ENCODE results near the gene ERFE. TPM values are rescaled to one million over a fixed set of nuclear protein-coding genes. Genes with fewer than 3 reads are reported as not detected.

ERFE gene
- polyA plus RNA-seq, 1 donor from 2014 or later: not detected

- Histone ChIP-seq H4K20me1 (ENCODE audit: insufficient read depth) (no peaks in the 10 kb centered on the region), H3K27ac (ENCODE audit: low read length) (no peak overlapping the region), H3K9me2 (ENCODE audit: insufficient read depth, low read length) (no peaks in the 10 kb centered on the region), H3K4me2 (ENCODE audit: low read length) (no peak overlapping the region), H3K9ac (ENCODE audit: low read length) (no peak overlapping the region), H3K36me3 (ENCODE audit: insufficient read depth, low read length) (no peaks in the 10 kb centered on the region), H3K79me2 (replicated peaks; ENCODE audit: insufficient read depth, low read length) (no peaks in the 10 kb centered on the region), H2AFZ (ENCODE audit: low read depth, low read length) (no peak overlapping the region), H3K27me3 (ENCODE audit: insufficient read depth, low read depth, low read length) (peaks cover 50% of the 10 kb centered on the region), H3K4me3 (ENCODE audit: low read length) (no peak overlapping the region), H3K9me3 (ENCODE audit: low read length) (no peaks in the 10 kb centered on the region), H3F3A (ENCODE audit: insufficient read depth, low read length, poor library complexity, severe bottlenecking) (no peaks in the 10 kb centered on the region)
- no peak for TF ChIP-seq EP300 (conservative IDR thresholded peaks at IDR 0.05; ENCODE audit: poor library complexity, severe bottlenecking)
- TF ChIP-seq RAD21 (conservative IDR thresholded peaks at IDR 0.05): no peak
Measured at GRCh38 chr2:238162251-238162845, 3.6 kb downstream of the ERFE start.

GRCh38 chr2:238162846-238163441 is 4.2 kb downstream of the ERFE start:
- H3K4me2 ChIP-seq (ENCODE audit: low read length): no peak overlapping the region
- peak overlapping the region; percentile 47 for H3K4me3 ChIP-seq (ENCODE audit: low read length)
- no peak for TF ChIP-seq SMC3 (conservative IDR thresholded peaks at IDR 0.05; ENCODE audit: poor library complexity)
- no peak for TF ChIP-seq EZH2 (IDR thresholded peaks at IDR 0.05; ENCODE audit: borderline replicate concordance, insufficient read depth, low read length, poor library complexity, severe bottlenecking)
- TF ChIP-seq REST (IDR thresholded peaks at IDR 0.05; ENCODE audit: borderline replicate concordance): no peak
- no peak for TF ChIP-seq POLR2AphosphoS5 (IDR thresholded peaks at IDR 0.05)
- TF ChIP-seq EP300 (conservative IDR thresholded peaks at IDR 0.05; ENCODE audit: poor library complexity, severe bottlenecking): no peak
- no peak for TF ChIP-seq MXI1 (conservative IDR thresholded peaks at IDR 0.05; ENCODE audit: poor library complexity, severe bottlenecking)
- TF ChIP-seq TAF1 (IDR thresholded peaks at IDR 0.05; ENCODE audit: low read depth): no peak
- no peaks in the 10 kb centered on the region for H4K20me1 ChIP-seq (ENCODE audit: insufficient read depth)
- no peaks in the 10 kb centered on the region for H3K9me3 ChIP-seq (ENCODE audit: low read length)
- H3K36me3 ChIP-seq (ENCODE audit: insufficient read depth, low read length): no peaks in the 10 kb centered on the region
- H3K27ac ChIP-seq (ENCODE audit: low read length): no peak overlapping the region
- no peaks in the 10 kb centered on the region for H3F3A ChIP-seq (ENCODE audit: insufficient read depth, low read length, poor library complexity, severe bottlenecking)
- no peak overlapping the region for H3K9ac ChIP-seq (ENCODE audit: low read length)
- peaks cover 50% of the 10 kb centered on the region for H3K27me3 ChIP-seq (ENCODE audit: insufficient read depth, low read depth, low read length)
- H2AFZ ChIP-seq (ENCODE audit: low read depth, low read length): no peak overlapping the region
- H3K79me2 ChIP-seq (replicated peaks; ENCODE audit: insufficient read depth, low read length): no peaks in the 10 kb centered on the region
- no peaks in the 10 kb centered on the region for H3K9me2 ChIP-seq (ENCODE audit: insufficient read depth, low read length)

- H3K4me3 ChIP-seq (ENCODE audit: low read length): peak overlapping the region; percentile 47
- no peak overlapping the region for H2AFZ ChIP-seq (ENCODE audit: low read depth, low read length)
- no peaks in the 10 kb centered on the region for H3K9me2 ChIP-seq (ENCODE audit: insufficient read depth, low read length)
- peaks cover 44% of the 10 kb centered on the region for H3K27me3 ChIP-seq (ENCODE audit: insufficient read depth, low read depth, low read length)
- no peak overlapping the region for H3K27ac ChIP-seq (ENCODE audit: low read length)
- H3K4me2 ChIP-seq (ENCODE audit: low read length): no peak overlapping the region
- H4K20me1 ChIP-seq (ENCODE audit: insufficient read depth): no peaks in the 10 kb centered on the region
- TF ChIP-seq EZH2 (IDR thresholded peaks at IDR 0.05; ENCODE audit: borderline replicate concordance, insufficient read depth, low read length, poor library complexity, severe bottlenecking) (no peak), TAF1 (IDR thresholded peaks at IDR 0.05; ENCODE audit: low read depth) (no peak), EP300 (conservative IDR thresholded peaks at IDR 0.05; ENCODE audit: poor library complexity, severe bottlenecking) (no peak), MXI1 (conservative IDR thresholded peaks at IDR 0.05; ENCODE audit: poor library complexity, severe bottlenecking) (no peak), REST (IDR thresholded peaks at IDR 0.05; ENCODE audit: borderline replicate concordance) (no peak), SMC3 (conservative IDR thresholded peaks at IDR 0.05; ENCODE audit: poor library complexity) (no peak)
- H3K79me2 ChIP-seq (replicated peaks; ENCODE audit: insufficient read depth, low read length): no peaks in the 10 kb centered on the region
- H3K36me3 ChIP-seq (ENCODE audit: insufficient read depth, low read length): no peaks in the 10 kb centered on the region
- H3F3A ChIP-seq (ENCODE audit: insufficient read depth, low read length, poor library complexity, severe bottlenecking): no peaks in the 10 kb centered on the region
- no peaks in the 10 kb centered on the region for H3K9me3 ChIP-seq (ENCODE audit: low read length)
- H3K9ac ChIP-seq (ENCODE audit: low read length): no peak overlapping the region
Measured at GRCh38 chr2:238163481-238164198, 4.9 kb downstream of the ERFE start.

Measured in neural cell (in vitro differentiated cells).